Esophagus muscularis mucosa (tissue), 4 donors: ENCODE measurements around the gene DUSP6. TPM values are rescaled to one million over a fixed set of nuclear protein-coding genes. Genes with fewer than 3 reads are reported as not detected.

Source experiments
- DNase-seq: peaks from one replicate; pipeline ENCODE4 v3.0.0-alpha.2; 2017; ENCODE audit errors: extremely low spot score
- H3K27ac ChIP-seq, 4 donors: fragments of 200-600 bp; sonication (generic); replicated peaks in 1 of 4; 1 replicate in 3 of 4; 2 replicates in 1 of 4; pipeline ENCODE4 v1.5.1; 2016 to 2019; ENCODE audit warnings: mild to moderate bottlenecking in 1 of 4
- H3K27me3 ChIP-seq, 4 donors: fragments of 200-600 bp; sonication (generic); one replicate each; pipeline versions ENCODE4 v1.5.1 to v1.6.0; 2016 to 2019
- H3K36me3 ChIP-seq, 4 donors: fragments of 200-600 bp; sonication (generic); one replicate each; pipeline ENCODE4 v1.5.1; 2016 to 2019
- H3K4me1 ChIP-seq, 4 donors: fragments of 200-600 bp; sonication (generic); one replicate each; pipeline ENCODE4 v1.5.1; 2016 to 2019
- H3K4me3 ChIP-seq, 4 donors: fragments of 200-600 bp; sonication (generic); 1 replicate in 2 of 4; 2 replicates in 2 of 4; pipeline ENCODE4 v1.5.1; 2016 to 2019; ENCODE audit warnings: mild to moderate bottlenecking in 4 of 4, moderate library complexity in 1 of 4
- H3K9me3 ChIP-seq, 4 donors: fragments of 200-600 bp; sonication (generic); 1 replicate in 3 of 4; 2 replicates in 1 of 4; pipeline ENCODE4 v1.5.1; 2016 to 2019
- EP300 ChIP-seq: sonication (generic); formaldehyde crosslinking; IDR thresholded peaks from one replicate; pipeline ENCODE4 v1.6.1; 2017; ENCODE audit warnings: antibody characterized with exemption
- POLR2A ChIP-seq: fragments of 450-650 bp; IDR thresholded peaks from one replicate; pipeline ENCODE4 v1.6.1; 2017; ENCODE audit warnings: antibody characterized with exemption, moderate library complexity, mild to moderate bottlenecking, low read depth
- POLR2AphosphoS5 ChIP-seq, 2 donors: sonication (generic); formaldehyde crosslinking; IDR thresholded peaks; one replicate each; pipeline ENCODE4 v1.6.1; 2017; ENCODE audit warnings: antibody characterized with exemption in 2 of 2
- WGBS: methylation state at CpG from one replicate; pipeline ENCODE4 v1.1.5; 2018; 5-methylcytosine and 5-hydroxymethylcytosine counted together
- intact Hi-C: fragments of 100-400 bp; cut with DNase I; formaldehyde crosslinking; loops from one replicate; pipeline ENCODE4 v1.15.1; 2023
- total RNA-seq, 4 donors: library from RNA; depleted of rRNA; stranded (reverse); fragments of >200 nt; gene quantifications; one replicate each; pipeline versions ENCODE4 v1.1.0 to v1.2.1, GENCODE V29; 2016
- TF ChIP-seq, protein P1 (sequence below), 3 experiments: fragments of 200-600 bp in 2 of 3; fragments of 450-650 bp in 1 of 3; sonication (generic) in 2 of 3; IDR thresholded peaks; one replicate each; pipeline ENCODE4 v1.5.1; 2017 to 2019; ENCODE audit warnings: antibody characterized with exemption in 3 of 3, mild to moderate bottlenecking in 2 of 3, moderate library complexity in 1 of 3

DUSP6 gene
- total RNA-seq, 4 donors from 2014 or later = 62.2 to 108 (median 77.4) TPM

DNA sequence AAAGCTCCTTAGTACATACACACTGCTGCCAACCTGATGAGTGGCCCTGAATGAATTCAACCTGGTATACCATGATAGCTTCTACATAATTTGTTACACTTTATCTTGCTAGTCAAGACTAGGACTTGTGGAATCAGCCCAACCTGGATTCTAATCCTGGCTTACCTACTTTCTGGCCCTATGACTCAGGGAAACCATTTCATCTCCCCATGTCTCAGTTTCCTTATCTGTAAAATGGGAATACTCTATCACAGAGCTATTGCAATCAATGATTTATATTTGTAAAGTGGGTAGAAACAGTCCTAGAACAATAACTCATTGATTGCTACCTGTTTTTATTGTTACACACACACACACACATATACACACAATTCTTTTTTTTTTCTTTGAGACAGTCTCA lies 6.5 kb upstream of the DUSP6 start:
- intact Hi-C loops = loop anchor here (10.0 kb wide), 1 partner anchor 166 kb away; the partner anchor contains the start of genes GALNT4 and POC1B
- Histone ChIP-seq H3K4me1 (peaks cover 25 to 53% (median 48%) of the 10 kb centered on the region in 4 donors), H3K4me3 (no peak overlapping the region), H3K27me3 (no peaks in the 10 kb centered on the region), H3K36me3 (peaks cover 0 to 9% (median 0%) of the 10 kb centered on the region in 4 donors), H3K9me3 (no peaks in the 10 kb centered on the region), H3K27ac (no peak overlapping the region)
- TF ChIP-seq, protein P1, sequence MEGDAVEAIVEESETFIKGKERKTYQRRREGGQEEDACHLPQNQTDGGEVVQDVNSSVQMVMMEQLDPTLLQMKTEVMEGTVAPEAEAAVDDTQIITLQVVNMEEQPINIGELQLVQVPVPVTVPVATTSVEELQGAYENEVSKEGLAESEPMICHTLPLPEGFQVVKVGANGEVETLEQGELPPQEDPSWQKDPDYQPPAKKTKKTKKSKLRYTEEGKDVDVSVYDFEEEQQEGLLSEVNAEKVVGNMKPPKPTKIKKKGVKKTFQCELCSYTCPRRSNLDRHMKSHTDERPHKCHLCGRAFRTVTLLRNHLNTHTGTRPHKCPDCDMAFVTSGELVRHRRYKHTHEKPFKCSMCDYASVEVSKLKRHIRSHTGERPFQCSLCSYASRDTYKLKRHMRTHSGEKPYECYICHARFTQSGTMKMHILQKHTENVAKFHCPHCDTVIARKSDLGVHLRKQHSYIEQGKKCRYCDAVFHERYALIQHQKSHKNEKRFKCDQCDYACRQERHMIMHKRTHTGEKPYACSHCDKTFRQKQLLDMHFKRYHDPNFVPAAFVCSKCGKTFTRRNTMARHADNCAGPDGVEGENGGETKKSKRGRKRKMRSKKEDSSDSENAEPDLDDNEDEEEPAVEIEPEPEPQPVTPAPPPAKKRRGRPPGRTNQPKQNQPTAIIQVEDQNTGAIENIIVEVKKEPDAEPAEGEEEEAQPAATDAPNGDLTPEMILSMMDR (IDR thresholded peaks at IDR 0.05) = no peak
- TF ChIP-seq EP300 (no peak), POLR2AphosphoS5 (IDR thresholded peaks at IDR 0.05) (no peak), POLR2A (no peak)
- DNase-seq = no peak

DNA sequence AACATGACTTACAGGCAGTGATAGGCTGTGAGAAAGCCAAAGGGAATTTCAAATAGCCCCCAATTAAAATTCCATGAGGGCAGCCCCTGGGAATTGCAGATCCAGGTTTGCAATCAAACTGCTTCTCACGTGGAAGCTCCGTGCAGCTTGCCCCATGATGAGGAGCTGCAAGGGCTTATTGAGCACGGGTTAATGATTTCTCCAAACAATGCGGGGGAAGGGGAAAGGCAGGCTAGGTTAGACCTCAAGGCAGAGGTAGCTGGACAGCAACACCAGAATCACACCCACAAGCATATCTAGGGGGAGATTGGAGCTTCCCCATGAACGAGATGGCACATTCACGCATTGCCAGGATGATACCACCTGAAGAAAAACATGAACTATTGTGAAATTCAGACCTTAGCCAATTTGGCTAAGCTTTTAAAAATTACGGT lies 5.0 kb upstream of the DUSP6 start:
- intact Hi-C loops = loop anchor here (10.0 kb wide), 1 partner anchor 167 kb away; the partner anchor contains the start of genes GALNT4 and POC1B
- peak overlapping the region in 3 of 4 donors; percentile 15 to 99 (median 15) for H3K27ac ChIP-seq
- H3K4me1 ChIP-seq = peaks cover 19 to 41% (median 35%) of the 10 kb centered on the region in 4 donors

DNA sequence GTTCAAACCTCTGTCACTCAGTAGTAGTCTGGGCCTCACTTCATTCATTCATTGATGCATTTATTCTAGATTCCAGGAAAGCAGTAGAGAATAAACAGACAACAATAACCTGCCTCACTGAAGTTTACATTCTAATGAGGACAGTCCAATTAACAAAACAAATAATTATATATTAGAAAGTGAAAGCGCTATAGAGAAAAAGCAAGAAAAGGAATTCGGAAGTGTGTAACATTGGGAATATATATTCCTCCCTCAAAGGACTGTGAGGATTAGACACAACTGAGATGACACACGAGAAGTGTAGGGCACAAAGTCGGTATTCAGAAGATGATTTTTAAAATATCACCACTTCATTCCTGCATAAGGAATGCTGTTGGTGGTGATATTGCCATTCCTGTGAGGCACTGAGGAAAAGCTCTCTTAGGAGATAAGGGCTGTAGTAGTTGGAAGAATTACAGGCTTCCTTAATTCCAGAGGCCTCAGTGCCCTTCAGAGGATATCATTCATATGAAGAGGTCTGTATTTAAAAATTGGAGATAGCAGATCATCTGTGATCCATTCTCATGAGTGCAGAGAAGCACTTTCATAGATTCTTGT lies 3.9 kb upstream of the DUSP6 start:
- TF ChIP-seq EP300 (no peak), POLR2A (no peak), POLR2AphosphoS5 (IDR thresholded peaks at IDR 0.05) (no peak)
- TF ChIP-seq, protein P1 (IDR thresholded peaks at IDR 0.05) = no peak
- Histone ChIP-seq H3K4me1 (peaks cover 19 to 41% (median 35%) of the 10 kb centered on the region in 4 donors), H3K27ac (peak overlapping the region; percentile 98 to 99 (median 99)), H3K27me3 (no peaks in the 10 kb centered on the region), H3K4me3 (no peak overlapping the region), H3K9me3 (no peaks in the 10 kb centered on the region), H3K36me3 (no peaks in the 10 kb centered on the region)
- intact Hi-C loops = loop anchor here (10.0 kb wide), 1 partner anchor 169 kb away; the partner anchor contains the start of genes GALNT4 and POC1B
- 88% methylated on average over 4 of the region's 4 CpGs for WGBS
- DNase-seq = no peak

More for the DNA sequence above, 5.0 kb upstream of the DUSP6 start:
- Histone ChIP-seq H3K9me3 (no peaks in the 10 kb centered on the region), H3K4me3 (no peak overlapping the region), H3K36me3 (peaks cover 0 to 5% (median 0%) of the 10 kb centered on the region in 4 donors), H3K27me3 (no peaks in the 10 kb centered on the region)
- DNase-seq = no peak
- 87% methylated on average over 7 of the region's 7 CpGs for WGBS
- TF ChIP-seq, protein P1 (IDR thresholded peaks at IDR 0.05) = no peak
- TF ChIP-seq POLR2A (no peak), POLR2AphosphoS5 (IDR thresholded peaks at IDR 0.05) (no peak), EP300 (no peak)

DNA sequence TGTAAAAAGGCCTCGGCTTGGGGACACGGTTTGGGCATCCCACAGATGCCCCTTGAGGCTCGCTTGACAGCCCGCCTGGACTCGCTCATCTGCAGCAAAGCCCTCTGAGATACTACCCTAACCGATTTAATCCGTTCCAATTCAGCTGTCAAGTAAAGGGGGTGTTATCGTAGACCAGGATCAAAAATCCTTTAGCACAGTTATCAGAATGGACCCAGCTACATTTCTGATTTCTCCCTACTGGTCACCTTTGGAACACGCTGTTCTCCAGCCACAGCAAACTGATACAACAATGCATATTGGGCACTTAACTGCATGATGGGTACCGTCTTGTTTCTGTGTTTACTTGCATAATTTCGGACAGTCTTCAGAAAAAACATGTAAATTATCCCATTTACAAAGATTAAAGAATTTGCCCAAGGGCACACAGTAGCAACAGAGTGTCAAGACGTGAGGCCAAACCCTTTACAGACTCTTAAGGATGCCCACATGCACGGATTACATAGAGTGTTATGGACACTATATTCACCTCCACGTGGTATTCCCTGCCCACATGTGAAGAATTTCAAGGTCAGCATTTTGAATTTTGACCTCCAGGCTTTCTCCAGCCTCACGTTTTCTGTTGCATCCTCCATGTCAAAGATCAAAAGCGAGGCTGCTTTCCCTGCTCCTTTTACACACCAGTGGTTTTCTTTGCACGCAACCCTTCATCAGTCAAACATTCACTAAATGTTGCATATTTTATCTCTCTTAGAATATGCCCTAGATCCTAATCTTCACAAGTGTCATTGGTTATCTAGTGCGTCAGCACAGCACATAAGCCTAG lies 3.2 kb upstream of the DUSP6 start:
- peaks cover 19 to 41% (median 36%) of the 10 kb centered on the region in 4 donors for H3K4me1 ChIP-seq
- 85% methylated on average over 18 of the region's 18 CpGs for WGBS

More for the DNA sequence above, 3.2 kb upstream of the DUSP6 start:
- intact Hi-C loops = loop anchor here (10.0 kb wide), 1 partner anchor 169 kb away; the partner anchor contains the start of genes GALNT4 and POC1B
- no peak for DNase-seq
- Histone ChIP-seq H3K27ac (peak overlapping the region; percentile 98 to 99 (median 99)), H3K9me3 (no peaks in the 10 kb centered on the region), H3K4me3 (peak overlapping the region; percentile 75 to 90 (median 83)), H3K27me3 (no peaks in the 10 kb centered on the region), H3K36me3 (peaks cover 0 to 2% (median 0%) of the 10 kb centered on the region in 4 donors)
- TF ChIP-seq POLR2AphosphoS5 (IDR thresholded peaks at IDR 0.05) = no peak
- TF ChIP-seq, protein P1 (IDR thresholded peaks at IDR 0.05) = peak in 1 of 3 experiments; percentile 43
